ENCODE data around the gene BIRC6.

- no peak for TF ChIP-seq POLR2AphosphoS5 (IDR thresholded peaks at IDR 0.05; ENCODE audit: low read depth, low read length)
- TF ChIP-seq REST (IDR thresholded peaks at IDR 0.05; ENCODE audit: insufficient read depth in 1 of 2, low read depth in 2 of 2, low read length in 2 of 2) = no peak
- no peak for TF ChIP-seq SIN3A (IDR thresholded peaks at IDR 0.05; ENCODE audit: borderline replicate concordance, insufficient read depth, low read length)
- TF ChIP-seq TAF1 (IDR thresholded peaks at IDR 0.05; ENCODE audit: borderline replicate concordance, insufficient read depth, low read length) = no peak
Observed at GRCh38 chr2:32457814-32458213, 101.0 kb downstream of the BIRC6 start.
